GM12878 (cell line): ENCODE measurements around the gene TTC39B. TPM values are rescaled to one million over a fixed set of nuclear protein-coding genes. Genes with fewer than 3 reads are reported as not detected.

Experiments
- ATAC-seq: fragments of 200-7000 bp; cut with Tn5 transposase; 3 replicates; pipeline ENCODE4 v1.9.1; 2020; ENCODE audit warnings: mild to moderate bottlenecking, moderate library complexity
- BruUV-seq: library from RNA; stranded (reverse); fragments of 400-500 nt; replicated peaks from 2 replicates; lab custom pipeline; 2021; lab: Mats Ljungman, UMichigan
- CTCF ChIA-PET: fragments of 300-600 bp; sonication (Branson Sonifier 250); formaldehyde crosslinking; extraction: SDS; loops from one replicate; lab custom pipeline; 2021; ENCODE audit warnings: inconsistent platforms; lab: Yijun Ruan, JAX
- POLR2A ChIA-PET: fragments of 350-600 bp; formaldehyde crosslinking; extraction: SDS; loops from one replicate; lab custom pipeline; 2021; ENCODE audit warnings: inconsistent platforms; lab: Charles Lee
- RAD21 ChIA-PET: fragments of 300-600 bp; sonication (Branson Sonifier 250); formaldehyde crosslinking; loops from one replicate; lab custom pipeline; 2023; ENCODE audit warnings: antibody characterized with exemption; ENCODE audit not compliant: unreplicated experiment; lab: Charles Lee
- SMC1A ChIA-PET: fragments of 300-600 bp; sonication (Branson Sonifier 250); formaldehyde crosslinking; loops from one replicate; lab custom pipeline; 2023; ENCODE audit not compliant: unreplicated experiment, uncharacterized antibody; lab: Charles Lee
- DNase-seq: peaks from one replicate; pipeline ENCODE4 v3.0.0-alpha.2; 2011; ENCODE audit warnings: low read depth, low spot score
- FAIRE-seq: peaks from 3 replicates; lab custom pipeline; 2011; peaks lifted over from hg19 to GRCh38; lab: Jason Lieb, UNC
- H2AFZ ChIP-seq: 2 replicates; pipeline ENCODE4 v1.6.0; 2011; ENCODE audit warnings: low read depth, low read length, control low read depth; ENCODE audit not compliant: control insufficient read depth
- H3K27ac ChIP-seq: 2 replicates; pipeline ENCODE4 v1.5.1; 2011; ENCODE audit warnings: control low read depth; ENCODE audit not compliant: control insufficient read depth, insufficient read depth
- H3K27me3 ChIP-seq, 2 experiments: replicated peaks in 1 of 2; 2 replicates each; pipeline versions ENCODE4 v1.6.0 to v1.6.1; 2011; ENCODE audit warnings: low read length in 1 of 2; ENCODE audit not compliant: control insufficient read depth in 2 of 2, insufficient read depth in 2 of 2
- H3K36me3 ChIP-seq, 2 experiments: 2 replicates each; pipeline ENCODE4 v1.5.1; 2011; ENCODE audit warnings: low read length in 1 of 2; ENCODE audit not compliant: control insufficient read depth in 2 of 2, insufficient read depth in 2 of 2
- H3K4me1 ChIP-seq: 2 replicates; pipeline ENCODE4 v1.6.1; 2011; ENCODE audit warnings: mild to moderate bottlenecking, low read length, moderate library complexity, mixed read lengths; ENCODE audit not compliant: control insufficient read depth, insufficient read depth
- H3K4me2 ChIP-seq: 2 replicates; pipeline ENCODE4 v1.6.0; 2011; ENCODE audit warnings: control low read depth; ENCODE audit not compliant: control insufficient read depth, insufficient read depth
- H3K4me3 ChIP-seq: fragments of 200-600 bp; sonication (generic); 2 replicates; pipeline ENCODE4 v1.5.1; 2016
- H3K79me2 ChIP-seq: 2 replicates; pipeline ENCODE4 v1.6.0; 2011; ENCODE audit warnings: low read length; ENCODE audit not compliant: control insufficient read depth, insufficient read depth
- H3K9ac ChIP-seq: 2 replicates; pipeline ENCODE4 v1.8.0; 2011; ENCODE audit warnings: low read length, control low read depth, mixed read lengths; ENCODE audit not compliant: control insufficient read depth, insufficient read depth
- H3K9me3 ChIP-seq: replicated peaks from 3 replicates; pipeline ENCODE4 v1.5.1; 2011; ENCODE audit warnings: mild to moderate bottlenecking, low read length; ENCODE audit not compliant: control insufficient read depth, insufficient read depth
- H4K20me1 ChIP-seq: 2 replicates; pipeline ENCODE4 v1.6.0; 2011; ENCODE audit not compliant: control insufficient read depth, insufficient read depth
- JUND ChIP-seq: IDR thresholded peaks from 2 replicates; pipeline ENCODE4 v1.6.1; 2012; ENCODE audit warnings: low read depth, mild to moderate bottlenecking, low read length, improper control_type of control experiment, moderate library complexity
- MEF2A ChIP-seq: IDR thresholded peaks from 2 replicates; pipeline ENCODE4 v1.6.1; 2011; ENCODE audit warnings: low read depth, mild to moderate bottlenecking, low read length, moderate library complexity; ENCODE audit not compliant: insufficient read depth
- MTA2 ChIP-seq: fragments of 450-650 bp; IDR thresholded peaks from 2 replicates; pipeline ENCODE4 v1.6.1; 2016; ENCODE audit warnings: low read depth, mild to moderate bottlenecking, moderate library complexity
- MYC ChIP-seq: IDR thresholded peaks from 2 replicates; pipeline ENCODE4 v1.6.1; 2011; ENCODE audit warnings: mild to moderate bottlenecking, low read length, moderate library complexity, inconsistent platforms; ENCODE audit not compliant: insufficient read depth, insufficient replicate concordance, insufficient read length, severe bottlenecking
- NR2C1 ChIP-seq: fragments of 450-650 bp; IDR thresholded peaks from 2 replicates; pipeline ENCODE4 v1.6.1; 2017; ENCODE audit warnings: antibody characterized with exemption, mild to moderate bottlenecking, moderate library complexity
- RELB ChIP-seq: fragments of 450-650 bp; IDR thresholded peaks from 2 replicates; pipeline ENCODE4 v1.6.1; 2017; ENCODE audit warnings: low read depth, mild to moderate bottlenecking, moderate library complexity
- RFX5 ChIP-seq: IDR thresholded peaks from 2 replicates; pipeline ENCODE4 v1.6.1; 2011; ENCODE audit warnings: low read depth, low read length, improper control_type of control experiment
- SMARCA5 ChIP-seq: fragments of 450-650 bp; IDR thresholded peaks from 2 replicates; pipeline ENCODE4 v1.6.1; 2017; ENCODE audit warnings: mild to moderate bottlenecking
- SRF ChIP-seq, 2 experiments: IDR thresholded peaks; 2 replicates each; pipeline ENCODE4 v1.6.1; 2011; ENCODE audit warnings: low read depth in 2 of 2, low read length in 2 of 2, mild to moderate bottlenecking in 1 of 2, moderate library complexity in 1 of 2
- TCF7 ChIP-seq: IDR thresholded peaks from 2 replicates; pipeline ENCODE4 v1.6.1; 2014; ENCODE audit warnings: antibody characterized with exemption, borderline replicate concordance
- ZNF217 ChIP-seq: fragments of 450-650 bp; IDR thresholded peaks from 2 replicates; pipeline ENCODE4 v1.6.1; 2017; ENCODE audit warnings: antibody characterized with exemption, mild to moderate bottlenecking
- WGBS: methylation state at CpG from one replicate; pipeline ENCODE4 v1.1.6; 2016; ENCODE audit warnings: low lambda C conversion rate; ENCODE audit not compliant: insufficient replicate concordance, insufficient coverage; ENCODE audit errors: missing lambda C conversion rate; 5-methylcytosine and 5-hydroxymethylcytosine counted together
- in situ Hi-C: fragments of 300-500 bp; cut with MboI; formaldehyde crosslinking; loops from 9 replicates; pipeline ENCODE4 v1.14.3; 2018; ENCODE audit warnings: mixed read lengths
- intact Hi-C: fragments of 100-400 bp; cut with micrococcal nuclease; formaldehyde crosslinking; loops from one replicate; pipeline ENCODE4 v1.14.2; 2022; ENCODE audit not compliant: unreplicated experiment
- polyA plus RNA-seq, 11 experiments: library from polyadenylated mRNA; depleted of rRNA in 4 of 11; unstranded in 6 of 11; stranded (reverse) in 5 of 11; fragments of >200 nt; fragmentation: Nextera tagmentation in 4 of 11; fragmentation: Illumina TruSeq in 1 of 11; extraction: Ambion mirVana in 4 of 11; extraction: Trizol in 1 of 11; gene quantifications; 1 replicate in 1 of 11; 2 replicates in 10 of 11; pipeline versions ENCODE4 v1.2.1 to v1.2.3, GENCODE V29; 2011 to 2016; ENCODE audit warnings: inconsistent platforms in 2 of 11, missing spikeins in 2 of 11, low read depth in 1 of 11
- total RNA-seq, 4 experiments: library from RNA; depleted of rRNA in 3 of 4; stranded (reverse); fragments of >200 nt in 3 of 4; fragmentation: Illumina TruSeq in 1 of 4; extraction: Trizol in 1 of 4; gene quantifications; 2 replicates each; pipeline versions ENCODE4 v1.2.1 to v1.2.3, GENCODE V29; 2013 to 2021

The TTC39B gene
- total and polyA plus RNA-seq, 10 of the 15 experiments (the other 5 are each of a cell fraction or from before 2014, with no cell fraction given) = 0.68 to 2.5 (median 1.5) TPM

- Histone ChIP-seq H3K4me2 (no peak overlapping the region), H2AFZ (no peak overlapping the region), H3K4me3 (no peak overlapping the region), H3K9me3 (no peaks in the 10 kb centered on the region), H3K27ac (no peak overlapping the region), H3K4me1 (no peaks in the 10 kb centered on the region), H3K27me3 (no peaks in the 10 kb centered on the region), H4K20me1 (no peaks in the 10 kb centered on the region), H3K36me3 (no peaks in the 10 kb centered on the region), H3K9ac (no peak overlapping the region), H3K79me2 (no peaks in the 10 kb centered on the region)
- in situ Hi-C loops = no loop called here
- CTCF ChIA-PET = interaction anchor here (1.1 to 1.6 kb wide), 3 partner anchors 70 to 252 kb away, joined by 3 to 4 read pairs (median 4); no protein-coding TSS in a partner anchor
- POLR2A ChIA-PET = interaction anchor here (0.5 kb wide), 1 partner anchor 103 kb away, joined by 4 read pairs; no protein-coding TSS in a partner anchor
- SMC1A ChIA-PET = interaction anchor here (0.7 kb wide), 1 partner anchor 961 kb away, joined by 4 read pairs; no protein-coding TSS in a partner anchor
- FAIRE-seq = no peak
- intact Hi-C loops = no loop called here
- WGBS = 74% methylated on average over 3 of the region's 3 CpGs
- TF ChIP-seq SRF (IDR thresholded peaks at IDR 0.05; ENCODE audit: low read depth in 2 of 2, low read length in 2 of 2) (no peak), RFX5 (no peak), MEF2A (no peak), JUND (no peak), TCF7 (no peak), ZNF217 (no peak), SMARCA5 (no peak), MTA2 (no peak), MYC (no peak), RELB (no peak), NR2C1 (no peak)
- RAD21 ChIA-PET = interaction anchor here (0.6 kb wide), 1 partner anchor 73 kb away, joined by 3 read pairs; no protein-coding TSS in a partner anchor
- no peak for DNase-seq
- ATAC-seq = no peak
- BruUV-seq = no TSS peak
Measured at GRCh38 chr9:15280647-15281046, 26.4 kb downstream of the TTC39B start.
